Measurements from ENCODE around the gene RAB8A. TPM values are rescaled to one million over a fixed set of nuclear protein-coding genes. Genes with fewer than 3 reads are reported as not detected.
A peak's percentile ranks its signal among the peaks of the same experiment; 100 is the strongest.
"Not testable (repeated sequence)": the region's sequence is repeated elsewhere in the genome, so short reads cannot be mapped to it uniquely, and the experiment has no call there.

The RAB8A gene
- total RNA-seq, 1 donor from 2014 or later = 247 TPM

GRCh38 chr19:16089010-16089846 lies 22.5 kb upstream of the RAB8A start:
- no peaks in the 10 kb centered on the region for H3K27me3 Mint-ChIP-seq
- intact Hi-C loops (cut with micrococcal nuclease) = no loop called here
- H3K27ac Mint-ChIP-seq = peak overlapping the region; percentile 54
- no peak overlapping the region for H3K4me3 Mint-ChIP-seq
- DNase-seq = no peak
- H3K4me1 Mint-ChIP-seq = peaks cover 44% of the 10 kb centered on the region
- no peaks in the 10 kb centered on the region for H3K9me3 Mint-ChIP-seq
- peaks cover 83% of the 10 kb centered on the region for H3K36me3 Mint-ChIP-seq (ENCODE audit: low read depth)

GRCh38 chr19:16091546-16092475 lies 19.9 kb upstream of the RAB8A start:
- Mint-ChIP-seq H3K27ac (peak overlapping the region; percentile 41), H3K4me3 (no peak overlapping the region), H3K36me3 (ENCODE audit: low read depth) (peaks cover 84% of the 10 kb centered on the region), H3K27me3 (no peaks in the 10 kb centered on the region), H3K4me1 (peaks cover 35% of the 10 kb centered on the region), H3K9me3 (no peaks in the 10 kb centered on the region)
- no peak for DNase-seq
- intact Hi-C loops (cut with micrococcal nuclease) = no loop called here

- intact Hi-C loops (cut with micrococcal nuclease) = no loop called here
- peak overlapping the region; percentile 86 for H3K27ac Mint-ChIP-seq
- DNase-seq = no peak
- H3K4me1 Mint-ChIP-seq = peaks cover 29% of the 10 kb centered on the region
- H3K9me3 Mint-ChIP-seq = no peaks in the 10 kb centered on the region
- peak overlapping the region; percentile 52 for H3K4me3 Mint-ChIP-seq
- H3K27me3 Mint-ChIP-seq = no peaks in the 10 kb centered on the region
- peaks cover 81% of the 10 kb centered on the region for H3K36me3 Mint-ChIP-seq (ENCODE audit: low read depth)
Observed at GRCh38 chr19:16094360-16095070, 17.2 kb upstream of the RAB8A start.

GRCh38 chr19:16095071-16095571 lies 16.6 kb upstream of the RAB8A start:
- Mint-ChIP-seq H3K4me3 (peak overlapping the region; percentile 52), H3K27ac (peak overlapping the region; percentile 86), H3K36me3 (ENCODE audit: low read depth) (peaks cover 80% of the 10 kb centered on the region), H3K9me3 (no peaks in the 10 kb centered on the region), H3K4me1 (peaks cover 27% of the 10 kb centered on the region), H3K27me3 (no peaks in the 10 kb centered on the region)
- no peak for DNase-seq
- intact Hi-C loops (cut with micrococcal nuclease) = no loop called here

GRCh38 chr19:16096280-16096855 lies 15.3 kb upstream of the RAB8A start:
- intact Hi-C loops (cut with micrococcal nuclease) = no loop called here
- Mint-ChIP-seq H3K9me3 (no peaks in the 10 kb centered on the region), H3K27ac (peak overlapping the region; percentile 72), H3K4me1 (peaks cover 27% of the 10 kb centered on the region), H3K4me3 (peak overlapping the region; percentile 13), H3K36me3 (ENCODE audit: low read depth) (peaks cover 78% of the 10 kb centered on the region), H3K27me3 (no peaks in the 10 kb centered on the region)
- DNase-seq = no peak

- H3K27ac Mint-ChIP-seq = no peak overlapping the region
- peaks cover 23% of the 10 kb centered on the region for H3K4me1 Mint-ChIP-seq
- intact Hi-C loops (cut with micrococcal nuclease) = no loop called here
- no peaks in the 10 kb centered on the region for H3K9me3 Mint-ChIP-seq
- no peak overlapping the region for H3K4me3 Mint-ChIP-seq
- peaks cover 71% of the 10 kb centered on the region for H3K36me3 Mint-ChIP-seq (ENCODE audit: low read depth)
- no peak for DNase-seq
- H3K27me3 Mint-ChIP-seq = no peaks in the 10 kb centered on the region
Observed at GRCh38 chr19:16098416-16098768, 13.3 kb upstream of the RAB8A start.

- Mint-ChIP-seq H3K9me3 (no peaks in the 10 kb centered on the region), H3K4me1 (peaks cover 20% of the 10 kb centered on the region), H3K27me3 (no peaks in the 10 kb centered on the region), H3K27ac (no peak overlapping the region), H3K36me3 (ENCODE audit: low read depth) (peaks cover 70% of the 10 kb centered on the region), H3K4me3 (no peak overlapping the region)
- no peak for DNase-seq
- intact Hi-C loops (cut with micrococcal nuclease) = no loop called here
Observed at GRCh38 chr19:16098821-16099220, 12.9 kb upstream of the RAB8A start.

GRCh38 chr19:16099314-16099965 lies 12.2 kb upstream of the RAB8A start:
- intact Hi-C loops (cut with micrococcal nuclease); H3K27me3 Mint-ChIP-seq; H3K4me3 Mint-ChIP-seq; H3K9me3 Mint-ChIP-seq; DNase-seq; H3K27ac Mint-ChIP-seq: not testable (repeated sequence)
- H3K4me1 Mint-ChIP-seq = peaks cover 20% of the 10 kb centered on the region
- peaks cover 69% of the 10 kb centered on the region for H3K36me3 Mint-ChIP-seq (ENCODE audit: low read depth)

GRCh38 chr19:16100524-16100923 lies 11.2 kb upstream of the RAB8A start:
- Mint-ChIP-seq H3K4me1 (peaks cover 12% of the 10 kb centered on the region), H3K27ac (no peak overlapping the region), H3K36me3 (ENCODE audit: low read depth) (peaks cover 61% of the 10 kb centered on the region), H3K9me3 (no peaks in the 10 kb centered on the region), H3K27me3 (no peaks in the 10 kb centered on the region), H3K4me3 (no peak overlapping the region)
- DNase-seq = no peak
- intact Hi-C loops (cut with micrococcal nuclease) = no loop called here

GRCh38 chr19:16104722-16105121 lies 7.0 kb upstream of the RAB8A start:
- Mint-ChIP-seq H3K27ac (no peak overlapping the region), H3K27me3 (no peaks in the 10 kb centered on the region), H3K4me1 (peaks cover 4% of the 10 kb centered on the region), H3K4me3 (no peak overlapping the region), H3K9me3 (no peaks in the 10 kb centered on the region), H3K36me3 (ENCODE audit: low read depth) (peaks cover 28% of the 10 kb centered on the region)
- DNase-seq = no peak
- intact Hi-C loops (cut with micrococcal nuclease) = no loop called here

- Mint-ChIP-seq H3K36me3 (ENCODE audit: low read depth) (peaks cover 22% of the 10 kb centered on the region), H3K27ac (peak overlapping the region; percentile 46), H3K9me3 (no peaks in the 10 kb centered on the region), H3K4me3 (no peak overlapping the region), H3K4me1 (peaks cover 5% of the 10 kb centered on the region), H3K27me3 (no peaks in the 10 kb centered on the region)
- peak; percentile 63 for DNase-seq
- intact Hi-C loops (cut with micrococcal nuclease) = no loop called here
Observed at GRCh38 chr19:16106121-16106520, 5.6 kb upstream of the RAB8A start.

- Mint-ChIP-seq H3K4me1 (peaks cover 30% of the 10 kb centered on the region), H3K4me3 (peak overlapping the region; percentile 95), H3K27me3 (no peaks in the 10 kb centered on the region), H3K36me3 (ENCODE audit: low read depth) (peaks cover 24% of the 10 kb centered on the region), H3K27ac (peak overlapping the region; percentile 95), H3K9me3 (no peaks in the 10 kb centered on the region)
- no peak for DNase-seq
- intact Hi-C loops (cut with micrococcal nuclease) = loop anchor here (1.0 to 2.0 kb wide), 5 partner anchors 7 to 987 kb away; partner anchors contain the start of gene FAM32A
Observed at GRCh38 chr19:16111909-16112752, 442 bp downstream of the RAB8A start.
